Middle frontal gyrus (tissue), 1 donor: Measurements from ENCODE around the gene CDHR2.
"Not testable (repeated sequence)": the region's sequence is repeated elsewhere in the genome, so short reads cannot be mapped to it uniquely, and the experiment has no call there.

Experiments
- DNase-seq: peaks from one replicate; pipeline ENCODE4 v3.0.0-alpha.2; 2015; ENCODE audit warnings: low spot score; ENCODE audit errors: extremely low spot score

CDHR2 gene

GRCh38 chr5:176568657-176569056 is 19.5 kb downstream of the CDHR2 start:
- no peak for DNase-seq

GRCh38 chr5:176570044-176570443 is 20.9 kb downstream of the CDHR2 start:
- no peak for DNase-seq

- DNase-seq = no peak
These were observed 24.6 kb downstream of the CDHR2 start for GRCh38 chr5:176573564-176574296.

- no peak for DNase-seq
These were observed 25.1 kb downstream of the CDHR2 start for GRCh38 chr5:176574297-176574591.

GRCh38 chr5:176575066-176575465 is 25.9 kb downstream of the CDHR2 start:
- DNase-seq = no peak

- DNase-seq = no peak
These were observed 26.6 kb downstream of the CDHR2 start for GRCh38 chr5:176575488-176576422.

GRCh38 chr5:176577312-176578176 is 28.4 kb downstream of the CDHR2 start:
- no peak for DNase-seq

GRCh38 chr5:176578391-176578808 is 29.3 kb downstream of the CDHR2 start:
- no peak for DNase-seq

GRCh38 chr5:176579323-176579722 is 30.2 kb downstream of the CDHR2 start:
- DNase-seq = no peak

GRCh38 chr5:176581361-176581760 is 32.2 kb downstream of the CDHR2 start:
- no peak for DNase-seq

GRCh38 chr5:176583076-176583475 is 33.9 kb downstream of the CDHR2 start:
- DNase-seq = no peak

- DNase-seq = no peak
These were observed 38.3 kb downstream of the CDHR2 start for GRCh38 chr5:176587398-176587797.

GRCh38 chr5:176588297-176588696 is 39.2 kb downstream of the CDHR2 start:
- DNase-seq = no peak

- no peak for DNase-seq
These were observed 40.1 kb downstream of the CDHR2 start for GRCh38 chr5:176589039-176589769.

GRCh38 chr5:176590035-176590717 is 41.0 kb downstream of the CDHR2 start:
- no peak for DNase-seq

- DNase-seq = not testable (repeated sequence)
These were observed 42.5 kb downstream of the CDHR2 start for GRCh38 chr5:176591667-176592066.

- no peak for DNase-seq
These were observed 43.4 kb downstream of the CDHR2 start for GRCh38 chr5:176592573-176592972.

- DNase-seq = no peak
These were observed 44.2 kb downstream of the CDHR2 start for GRCh38 chr5:176593273-176593869.

GRCh38 chr5:176594554-176594953 is 45.4 kb downstream of the CDHR2 start:
- no peak for DNase-seq

GRCh38 chr5:176595386-176595943 is 46.3 kb downstream of the CDHR2 start:
- no peak for DNase-seq
